NOMO-1 (cell line): Measurements from ENCODE around the gene MIGA2.
"Not testable (repeated sequence)": the region's sequence is repeated elsewhere in the genome, so short reads cannot be mapped to it uniquely, and the experiment has no call there.

ENCODE experiments used
- DNase-seq, 2 experiments: peaks; one replicate each; lab custom pipeline; 2025; ENCODE audit not compliant: unreplicated experiment in 2 of 2; lab: John Stamatoyannopoulos, UW

The MIGA2 gene

DNA sequence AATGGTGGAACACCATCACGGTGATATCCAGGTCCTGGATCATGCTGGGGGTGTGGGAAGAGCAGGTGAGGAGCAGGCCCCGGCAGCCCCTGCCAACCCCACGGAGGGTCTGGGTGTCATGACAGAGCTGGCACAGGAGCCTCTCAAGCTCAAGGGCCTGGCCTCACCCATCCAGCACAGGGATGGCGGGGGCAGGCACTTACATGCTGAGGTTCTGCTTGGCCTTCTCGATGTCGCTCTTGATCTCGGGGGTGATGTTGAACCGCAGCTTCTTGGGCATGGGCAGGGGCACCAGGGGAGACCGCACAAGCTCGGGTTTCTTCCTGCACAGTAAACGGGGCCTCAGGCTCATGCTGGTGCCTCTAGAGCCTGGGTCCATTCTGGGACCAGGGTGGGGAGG lies 61.9 kb downstream of the MIGA2 start:
- DNase-seq: no peak

DNA sequence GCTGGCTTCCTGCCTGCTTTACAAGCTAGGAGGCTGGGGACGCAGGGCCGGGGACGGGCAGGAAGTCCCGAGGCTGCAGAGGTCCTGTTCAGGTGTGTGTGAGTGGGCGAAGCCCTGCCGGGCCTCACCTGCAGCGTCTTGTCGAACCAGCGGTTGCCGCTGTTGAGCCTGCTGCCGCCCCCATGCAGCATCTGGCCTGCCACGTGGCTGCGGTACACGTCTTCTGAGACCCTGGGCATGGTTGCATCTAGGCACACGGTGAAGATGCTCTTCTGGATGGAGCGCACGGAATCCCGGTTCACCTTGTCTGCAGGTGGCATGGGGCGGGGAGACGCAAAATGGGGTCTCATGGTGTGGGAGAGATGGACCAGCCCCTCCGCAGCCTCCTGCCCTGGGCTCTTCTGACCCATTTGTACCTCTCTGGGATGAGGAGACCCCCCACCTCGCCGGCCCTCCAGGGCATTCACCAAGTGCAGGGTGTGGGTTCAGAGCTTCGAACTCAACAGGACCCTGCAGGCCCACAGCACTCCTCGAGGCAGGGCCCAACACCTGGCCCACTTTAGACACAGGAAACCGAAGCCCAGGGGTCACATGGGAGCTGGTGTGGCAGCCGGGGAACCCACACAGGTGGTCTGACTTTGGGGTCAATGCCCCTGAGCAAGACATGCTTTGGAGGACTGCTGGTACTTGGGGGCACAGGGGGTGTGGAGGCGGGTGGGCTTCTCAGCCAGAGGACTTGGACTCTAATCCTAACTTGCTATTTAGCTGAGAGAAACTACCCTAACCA lies 64.2 kb downstream of the MIGA2 start:
- no peak for DNase-seq

DNA sequence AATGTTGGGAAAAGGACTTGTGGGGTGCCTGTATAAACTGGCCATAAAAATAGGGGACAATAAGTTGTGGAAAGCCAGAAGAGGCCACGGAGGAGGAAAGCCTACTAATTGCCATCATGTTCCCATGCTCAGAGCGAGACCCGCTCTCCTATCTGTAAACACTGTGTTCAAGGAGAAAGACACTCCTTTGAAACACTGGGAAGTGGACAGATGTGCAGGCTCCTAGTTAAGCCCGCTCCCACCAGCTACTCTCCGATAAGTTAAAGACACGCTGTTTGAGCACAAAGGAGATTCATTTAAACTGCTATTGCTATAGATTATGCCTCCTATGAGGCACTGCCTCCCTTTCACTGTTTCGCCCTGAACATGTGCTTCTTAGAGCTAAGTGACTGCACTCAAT lies 64.9 kb downstream of the MIGA2 start:
- DNase-seq: no peak

DNA sequence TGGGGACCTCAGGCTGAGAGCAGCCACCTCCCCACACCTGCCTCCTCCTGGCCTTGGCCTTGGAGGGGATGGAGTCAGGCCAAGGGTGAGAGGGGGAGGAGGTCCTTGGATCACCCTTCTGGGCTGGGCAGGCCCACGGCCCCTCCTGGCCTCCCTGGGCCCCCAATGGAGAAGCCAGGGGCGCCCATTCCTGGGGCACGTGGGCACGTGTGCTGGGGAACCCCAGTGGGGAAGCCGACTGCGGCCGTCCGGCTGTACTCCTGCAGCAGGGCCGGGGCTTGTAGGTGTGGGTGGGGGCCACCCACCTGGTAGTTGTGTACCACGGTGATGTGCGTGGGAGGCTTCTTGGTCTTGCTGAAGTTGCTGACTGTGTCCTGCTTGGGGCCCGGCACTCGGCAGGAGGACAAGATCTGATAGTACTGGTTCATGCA lies 65.7 kb downstream of the MIGA2 start:
- no peak for DNase-seq

DNA sequence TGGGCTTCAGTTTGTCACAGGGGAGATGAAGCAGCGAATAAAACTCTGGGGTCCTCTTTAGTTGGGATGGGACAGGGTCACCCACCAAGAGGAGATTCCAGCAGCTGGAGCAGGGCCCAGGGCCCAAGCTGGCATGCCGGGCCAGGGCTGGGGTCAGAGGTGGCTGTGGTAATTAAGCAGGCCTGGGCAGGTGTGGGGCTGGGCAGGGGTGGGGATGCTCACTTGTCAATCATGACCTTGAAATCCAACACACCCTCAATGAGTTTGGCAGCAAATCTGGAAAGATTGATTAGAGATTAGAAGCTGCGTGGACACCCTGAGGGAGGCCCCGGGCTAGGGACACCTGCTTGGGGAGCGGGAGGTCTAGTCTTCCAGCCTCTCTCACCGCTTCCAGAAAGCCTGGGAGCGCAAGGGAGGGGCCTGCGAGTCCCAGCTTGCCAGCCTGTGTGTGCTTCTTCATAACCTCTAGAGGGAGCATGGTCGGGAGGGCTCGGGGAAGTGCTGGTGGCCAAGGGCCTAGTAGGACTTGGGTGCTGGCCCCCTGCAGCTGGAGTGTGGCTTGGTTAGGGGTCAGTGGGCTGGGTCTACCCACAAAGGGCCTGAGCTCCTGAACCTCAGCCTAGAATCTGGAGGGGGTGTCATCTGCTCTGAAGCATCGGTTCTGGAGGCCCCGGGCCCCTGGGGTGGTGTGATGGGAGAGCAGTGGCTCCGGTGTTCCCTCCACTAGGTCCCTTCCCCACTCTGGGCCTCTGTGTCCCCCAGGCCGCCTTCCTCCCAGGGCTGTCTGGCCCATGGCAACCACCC lies 66.6 kb downstream of the MIGA2 start:
- DNase-seq: peak in 1 of 2 experiments; percentile 3

DNA sequence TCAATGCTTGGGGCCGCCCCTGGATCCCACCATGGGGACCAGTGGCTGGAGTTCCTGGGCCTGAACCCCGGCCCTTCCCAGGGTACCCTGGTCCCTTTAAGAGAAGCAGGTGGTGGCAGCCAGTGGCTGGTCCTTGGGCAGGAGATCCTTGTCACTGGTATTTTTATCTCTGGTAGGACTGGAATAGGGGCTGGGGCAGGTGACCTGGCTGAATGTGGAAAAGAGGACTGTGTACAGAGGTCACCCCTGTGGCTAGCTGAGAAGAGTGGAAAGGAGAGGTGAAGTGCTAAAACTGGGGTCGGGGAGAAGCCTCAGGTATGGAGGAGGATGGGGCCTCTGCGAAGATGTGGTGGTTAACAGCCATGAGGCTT lies 67.2 kb downstream of the MIGA2 start:
- DNase-seq: no peak

GRCh38 chr9:129104051-129104450 lies 67.6 kb downstream of the MIGA2 start:
- no peak for DNase-seq

DNA sequence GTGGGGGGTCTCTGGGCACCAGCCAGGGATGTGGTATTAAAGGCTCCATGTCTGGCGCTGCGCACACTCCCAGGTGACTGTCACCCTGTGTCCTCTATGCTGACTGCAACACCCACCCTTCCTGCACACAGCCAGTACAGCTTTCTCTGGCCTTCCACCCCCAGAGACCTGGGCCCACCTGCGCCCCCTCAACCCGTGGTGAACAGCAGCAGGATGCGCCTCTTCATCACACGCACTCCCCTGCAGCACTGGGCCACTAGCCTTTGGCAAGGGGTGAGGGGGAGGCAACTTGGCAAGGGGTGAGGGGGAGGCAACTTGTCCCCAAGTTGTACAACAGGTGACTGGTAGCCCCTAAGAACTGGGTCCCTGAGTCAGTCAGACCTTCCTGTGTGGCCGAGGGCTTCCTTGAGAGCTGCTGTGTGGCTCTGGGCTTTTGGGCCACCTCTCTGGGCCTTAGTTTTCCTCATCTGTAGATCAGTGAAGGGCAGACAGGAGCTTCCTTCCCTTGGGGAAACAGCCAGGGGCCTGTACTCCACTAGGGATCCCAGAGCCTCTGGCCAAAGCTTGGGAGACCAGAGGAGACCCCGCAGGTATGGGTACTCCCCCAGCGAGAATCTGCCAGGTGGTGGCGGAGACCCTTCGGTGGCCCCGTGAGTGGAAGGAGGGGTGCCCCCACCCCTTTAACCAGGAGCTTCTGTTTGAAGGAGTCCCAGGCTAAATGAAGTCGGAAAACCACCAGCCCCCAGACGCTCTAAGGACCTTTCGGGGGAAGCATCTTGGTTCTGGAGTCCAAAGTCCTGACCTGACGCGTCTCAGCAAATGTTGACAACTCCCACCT lies 69.7 kb downstream of the MIGA2 start:
- DNase-seq: no peak

DNA sequence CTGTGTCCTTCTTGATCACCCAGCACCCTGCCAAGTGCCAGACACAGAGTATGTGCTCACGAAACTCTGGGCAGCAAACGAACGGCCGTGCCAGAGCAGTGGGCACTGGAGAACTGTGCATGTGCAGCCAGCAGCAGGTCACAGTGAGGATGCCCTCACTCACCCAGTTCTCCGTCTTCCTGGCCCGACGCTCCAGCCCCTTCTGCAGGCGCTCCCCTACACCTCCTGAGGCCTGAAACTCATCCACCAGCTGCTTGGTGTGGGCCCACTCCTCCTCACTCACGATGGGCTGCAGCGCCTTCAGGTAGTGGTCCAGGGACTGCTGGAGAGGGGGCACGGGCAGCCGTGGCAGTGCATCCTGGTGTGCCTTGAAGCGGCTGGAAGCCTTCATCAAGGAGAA lies 71.2 kb downstream of the MIGA2 start:
- DNase-seq: no peak

- no peak for DNase-seq
Measured at GRCh38 chr9:129108083-129108804, 71.8 kb downstream of the MIGA2 start.

GRCh38 chr9:129108805-129109536 lies 72.5 kb downstream of the MIGA2 start:
- no peak for DNase-seq

GRCh38 chr9:129109537-129109903 lies 73.1 kb downstream of the MIGA2 start:
- DNase-seq: peak; percentile 11 to 20

DNA sequence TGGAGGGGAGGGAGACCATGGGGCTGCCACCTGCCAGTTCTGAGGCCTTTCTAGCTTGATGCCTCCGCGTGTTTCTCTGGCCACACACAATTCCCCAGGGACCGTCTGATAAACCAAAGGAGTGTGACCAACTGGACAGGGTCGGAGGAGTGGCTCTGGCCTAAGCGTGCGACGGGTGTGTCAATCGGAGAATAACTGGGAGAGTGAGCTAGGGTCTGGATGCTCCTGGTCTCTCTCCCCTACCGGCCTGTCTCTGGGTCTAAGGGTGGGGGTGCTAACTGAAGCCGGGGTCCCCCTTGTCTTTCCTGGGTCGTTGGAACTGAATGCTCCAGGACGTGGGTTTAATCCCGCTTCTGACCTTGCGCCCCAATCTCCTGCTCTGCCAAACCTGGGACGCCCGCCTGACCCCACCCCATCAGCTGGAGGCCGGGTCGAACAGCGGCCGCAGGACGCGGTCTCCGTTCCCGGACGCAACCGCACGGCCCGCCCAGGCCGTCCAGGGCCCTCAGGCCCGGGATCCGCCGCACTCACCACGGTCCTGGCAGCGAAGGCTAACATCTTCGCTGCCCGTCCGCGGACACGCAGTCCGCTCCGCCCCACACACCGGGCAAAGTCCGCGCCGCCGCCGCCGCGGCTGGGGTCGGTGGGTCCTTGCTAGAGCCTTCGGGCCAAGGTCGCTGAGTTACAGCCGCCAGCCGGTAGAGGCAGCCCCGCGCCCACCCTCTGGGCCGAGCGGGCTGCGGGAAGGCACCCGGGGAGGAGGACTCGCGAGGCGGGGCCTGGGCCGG lies 73.7 kb downstream of the MIGA2 start:
- no peak for DNase-seq

- peak; percentile 81 to 88 for DNase-seq
Measured at GRCh38 chr9:129110740-129111527, 74.5 kb downstream of the MIGA2 start, which contains the start of the genes CRAT and PTPA. Gene CRAT (minus strand): TSS chr9:129110793. CDS start chr9:129110509, 284 bp downstream. Gene PTPA (plus strand): TSS chr9:129111415. CDS start chr9:129111601, 186 bp downstream.

DNA sequence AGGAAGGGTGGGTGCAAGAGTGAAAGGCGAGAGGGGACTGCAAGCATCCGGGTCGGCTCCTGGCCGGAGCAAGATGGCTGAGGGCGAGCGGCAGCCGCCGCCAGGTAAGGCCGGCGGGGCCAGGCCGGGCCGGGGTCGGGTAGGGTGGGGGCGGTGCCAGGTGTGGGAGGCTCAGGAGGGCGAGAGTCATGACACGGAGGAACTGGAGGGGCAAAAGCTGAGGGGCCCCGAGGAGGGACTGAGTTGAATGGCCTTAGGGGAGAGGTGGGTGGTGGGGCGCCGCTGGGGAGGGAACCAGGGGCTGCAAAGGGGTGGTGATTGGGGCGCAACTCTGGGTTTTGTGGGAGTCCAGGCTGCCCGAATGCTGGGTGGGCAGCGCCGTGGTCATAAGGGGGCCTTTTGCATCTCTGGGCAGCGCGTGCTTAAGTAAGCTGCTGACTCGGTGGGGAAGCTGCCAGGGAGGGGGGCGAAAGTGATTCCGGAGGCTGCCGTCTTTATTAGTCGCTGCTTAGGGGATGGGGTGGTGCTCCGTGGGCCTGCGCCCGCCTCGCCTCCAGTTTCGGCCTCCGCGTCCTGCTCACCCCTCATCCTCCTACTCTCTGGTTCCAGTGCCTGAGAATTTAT lies 75.2 kb downstream of the MIGA2 start:
- peak; percentile 18 to 43 for DNase-seq

GRCh38 chr9:129112526-129112925 lies 76.1 kb downstream of the MIGA2 start:
- DNase-seq: not testable (repeated sequence)

DNA sequence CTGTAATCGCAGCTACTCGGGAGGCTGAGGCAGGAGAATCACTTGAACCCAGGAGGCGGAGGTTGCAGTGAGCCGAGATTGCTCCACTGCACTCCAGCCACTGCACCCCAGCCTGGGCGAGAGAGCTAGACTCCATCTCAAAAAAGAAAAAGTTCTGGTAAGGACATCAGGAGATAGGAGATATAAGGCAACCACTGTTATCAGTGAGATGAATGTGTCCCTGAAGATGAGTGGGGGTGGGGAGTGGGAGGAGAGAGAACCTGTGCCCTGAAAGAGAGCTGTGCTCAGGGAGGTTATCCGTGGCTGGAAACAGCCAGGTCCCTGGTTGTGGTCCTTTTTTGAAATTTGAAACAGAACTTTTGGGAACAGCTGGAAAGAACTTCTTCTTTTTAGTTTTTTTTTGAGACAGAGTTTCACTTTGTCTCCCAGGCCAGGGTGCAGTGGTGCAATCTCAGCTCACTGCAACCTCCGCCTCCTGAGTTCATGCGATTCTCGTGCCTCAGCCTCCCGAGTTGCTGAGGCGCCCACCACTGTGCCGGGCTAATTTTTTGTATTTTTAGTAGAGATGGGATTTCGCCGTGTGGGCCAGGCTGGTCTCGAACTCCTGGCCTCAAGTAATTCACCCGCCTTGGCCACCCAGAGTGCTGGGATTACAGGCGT lies 77.3 kb downstream of the MIGA2 start:
- peak in 1 of 2 experiments; percentile 27 for DNase-seq
